ENCODE data around the gene TEX9.

Gene TEX9

DNA sequence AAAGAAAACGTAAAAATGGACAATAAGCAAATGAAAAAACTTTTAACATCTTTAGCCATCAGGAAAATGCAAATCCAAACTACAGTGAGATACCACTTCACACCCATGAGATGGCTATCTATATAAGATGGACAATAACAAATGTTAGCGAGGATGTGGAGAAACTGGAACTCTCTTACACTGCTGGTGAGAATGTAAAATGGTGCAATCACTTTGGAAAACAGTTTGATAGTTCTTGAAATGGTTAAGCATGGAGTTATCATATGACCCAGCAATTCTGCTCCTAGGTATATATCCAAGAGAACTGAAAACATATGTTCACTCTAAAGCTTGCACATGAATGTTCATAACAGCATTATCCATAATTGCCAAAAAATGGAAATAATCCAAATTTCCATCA, 21.3 kb upstream of the TEX9 start:
- H3K4me2 ChIP-seq (ENCODE audit: low read length, poor library complexity, severe bottlenecking) = no peak overlapping the region
- H2BK12ac ChIP-seq (ENCODE audit: low read length in 2 of 2) = no peak overlapping the region
- no peak overlapping the region for H3K23ac ChIP-seq (ENCODE audit: low read length in 2 of 2)
- H2BK120ac ChIP-seq (ENCODE audit: low read depth, low read length) = no peak overlapping the region
- H3K79me1 ChIP-seq (replicated peaks; ENCODE audit: low read length, poor library complexity, severe bottlenecking) = no peaks in the 10 kb centered on the region
- no peak overlapping the region for H2AFZ ChIP-seq (ENCODE audit: low read depth, low read length)
- no peak overlapping the region for H2BK15ac ChIP-seq (ENCODE audit: low read depth, poor library complexity, severe bottlenecking)
- no peak overlapping the region for H3K9ac ChIP-seq (ENCODE audit: low read length)
- no peak overlapping the region for H3K4me3 ChIP-seq (ENCODE audit: insufficient read depth in 1 of 2, low read depth in 1 of 2, low read length in 2 of 2)
- no peaks in the 10 kb centered on the region for H3K27me3 ChIP-seq (ENCODE audit: control insufficient read depth in 1 of 2, insufficient read depth in 1 of 2, low read length in 2 of 2)
- H2BK5ac ChIP-seq (ENCODE audit: low read depth, low read length, poor library complexity, severe bottlenecking) = no peak overlapping the region
- H3K9me3 ChIP-seq (ENCODE audit: control insufficient read depth, low read length) = peaks cover 13% of the 10 kb centered on the region
- no peak overlapping the region for H3K18ac ChIP-seq (ENCODE audit: low read depth in 1 of 2, low read length in 2 of 2)
- no peak for DNase-seq
- WGBS = 65% methylated on average over 2 of the region's 2 CpGs
- H3K4ac ChIP-seq (ENCODE audit: low read depth in 1 of 2, low read length in 2 of 2) = no peak overlapping the region
- H4K8ac ChIP-seq (ENCODE audit: low read length) = no peak overlapping the region
- no peaks in the 10 kb centered on the region for H3K4me1 ChIP-seq (ENCODE audit: control insufficient read depth, insufficient read depth, low read depth, low read length)
- H3K27ac ChIP-seq (ENCODE audit: low read length, poor library complexity, severe bottlenecking) = no peak overlapping the region
- H3K14ac ChIP-seq (ENCODE audit: low read length in 2 of 2) = no peak overlapping the region
- H2AK5ac ChIP-seq (ENCODE audit: low read length, severe bottlenecking) = no peak overlapping the region
- H4K91ac ChIP-seq (ENCODE audit: low read length) = no peak overlapping the region
- H3K36me3 ChIP-seq (ENCODE audit: control insufficient read depth in 1 of 2, insufficient read depth in 2 of 2, low read depth in 1 of 2, low read length in 2 of 2) = no peaks in the 10 kb centered on the region

DNA sequence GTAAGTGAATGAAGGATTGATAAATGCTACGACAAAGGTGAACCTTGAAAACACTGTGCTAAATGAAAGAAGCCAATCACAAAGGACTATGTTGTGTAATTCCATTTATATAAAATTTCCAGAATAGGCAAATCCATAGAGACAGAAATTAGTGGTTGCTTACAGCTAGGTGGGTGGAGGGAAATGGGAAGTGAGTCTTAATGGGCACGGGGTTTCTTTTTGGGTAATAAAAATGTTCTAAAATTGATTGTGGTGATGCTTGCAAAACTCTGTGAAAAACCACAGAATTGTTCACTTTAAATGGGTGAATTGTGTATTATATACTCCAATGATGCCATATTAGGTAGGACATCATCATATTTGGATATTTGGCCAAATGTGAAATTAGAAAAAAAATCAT, 20.9 kb upstream of the TEX9 start:
- no peak overlapping the region for H2AFZ ChIP-seq (ENCODE audit: low read depth, low read length)
- no peak overlapping the region for H3K27ac ChIP-seq (ENCODE audit: low read length, poor library complexity, severe bottlenecking)
- no peak overlapping the region for H3K4me2 ChIP-seq (ENCODE audit: low read length, poor library complexity, severe bottlenecking)
- no peak overlapping the region for H3K4me3 ChIP-seq (ENCODE audit: insufficient read depth in 1 of 2, low read depth in 1 of 2, low read length in 2 of 2)
- H3K18ac ChIP-seq (ENCODE audit: low read depth in 1 of 2, low read length in 2 of 2) = no peak overlapping the region
- no peaks in the 10 kb centered on the region for H3K4me1 ChIP-seq (ENCODE audit: control insufficient read depth, insufficient read depth, low read depth, low read length)
- no peak overlapping the region for H3K9ac ChIP-seq (ENCODE audit: low read length)
- no peak overlapping the region for H4K91ac ChIP-seq (ENCODE audit: low read length)
- H3K36me3 ChIP-seq (ENCODE audit: control insufficient read depth in 1 of 2, insufficient read depth in 2 of 2, low read depth in 1 of 2, low read length in 2 of 2) = no peaks in the 10 kb centered on the region
- H2BK12ac ChIP-seq (ENCODE audit: low read length in 2 of 2) = no peak overlapping the region
- H2BK5ac ChIP-seq (ENCODE audit: low read depth, low read length, poor library complexity, severe bottlenecking) = no peak overlapping the region
- no peak overlapping the region for H3K23ac ChIP-seq (ENCODE audit: low read length in 2 of 2)
- H2AK5ac ChIP-seq (ENCODE audit: low read length, severe bottlenecking) = no peak overlapping the region
- no peak for DNase-seq
- H3K79me1 ChIP-seq (replicated peaks; ENCODE audit: low read length, poor library complexity, severe bottlenecking) = no peaks in the 10 kb centered on the region
- peaks cover 14% of the 10 kb centered on the region for H3K9me3 ChIP-seq (ENCODE audit: control insufficient read depth, low read length)
- H2BK120ac ChIP-seq (ENCODE audit: low read depth, low read length) = no peak overlapping the region
- H3K4ac ChIP-seq (ENCODE audit: low read depth in 1 of 2, low read length in 2 of 2) = no peak overlapping the region
- no peak overlapping the region for H4K8ac ChIP-seq (ENCODE audit: low read length)
- H3K14ac ChIP-seq (ENCODE audit: low read length in 2 of 2) = no peak overlapping the region
- H3K27me3 ChIP-seq (ENCODE audit: control insufficient read depth in 1 of 2, insufficient read depth in 1 of 2, low read length in 2 of 2) = no peaks in the 10 kb centered on the region
- H2BK15ac ChIP-seq (ENCODE audit: low read depth, poor library complexity, severe bottlenecking) = no peak overlapping the region
- 71% methylated on average over 1 of the region's 2 CpGs for WGBS

- H3K4me3 ChIP-seq (ENCODE audit: insufficient read depth in 1 of 2, low read depth in 1 of 2, low read length in 2 of 2) = no peak overlapping the region
- WGBS = 70% methylated on average over 2 of the region's 3 CpGs
- H3K14ac ChIP-seq (ENCODE audit: low read length in 2 of 2) = no peak overlapping the region
- no peak overlapping the region for H3K4ac ChIP-seq (ENCODE audit: low read depth in 1 of 2, low read length in 2 of 2)
- H2BK12ac ChIP-seq (ENCODE audit: low read length in 2 of 2) = no peak overlapping the region
- no peak overlapping the region for H4K91ac ChIP-seq (ENCODE audit: low read length)
- no peak overlapping the region for H2BK15ac ChIP-seq (ENCODE audit: low read depth, poor library complexity, severe bottlenecking)
- H3K18ac ChIP-seq (ENCODE audit: low read depth in 1 of 2, low read length in 2 of 2) = no peak overlapping the region
- no peaks in the 10 kb centered on the region for H3K27me3 ChIP-seq (ENCODE audit: control insufficient read depth in 1 of 2, insufficient read depth in 1 of 2, low read length in 2 of 2)
- no peak overlapping the region for H4K8ac ChIP-seq (ENCODE audit: low read length)
- no peak overlapping the region for H3K4me2 ChIP-seq (ENCODE audit: low read length, poor library complexity, severe bottlenecking)
- no peaks in the 10 kb centered on the region for H3K79me1 ChIP-seq (replicated peaks; ENCODE audit: low read length, poor library complexity, severe bottlenecking)
- H3K23ac ChIP-seq (ENCODE audit: low read length in 2 of 2) = no peak overlapping the region
- no peak overlapping the region for H2AFZ ChIP-seq (ENCODE audit: low read depth, low read length)
- no peak overlapping the region for H2AK5ac ChIP-seq (ENCODE audit: low read length, severe bottlenecking)
- no peaks in the 10 kb centered on the region for H3K4me1 ChIP-seq (ENCODE audit: control insufficient read depth, insufficient read depth, low read depth, low read length)
- no peaks in the 10 kb centered on the region for H3K36me3 ChIP-seq (ENCODE audit: control insufficient read depth in 1 of 2, insufficient read depth in 2 of 2, low read depth in 1 of 2, low read length in 2 of 2)
- H2BK5ac ChIP-seq (ENCODE audit: low read depth, low read length, poor library complexity, severe bottlenecking) = no peak overlapping the region
- H3K9ac ChIP-seq (ENCODE audit: low read length) = no peak overlapping the region
- peaks cover 17% of the 10 kb centered on the region for H3K9me3 ChIP-seq (ENCODE audit: control insufficient read depth, low read length)
- no peak for DNase-seq
- H3K27ac ChIP-seq (ENCODE audit: low read length, poor library complexity, severe bottlenecking) = no peak overlapping the region
- no peak overlapping the region for H2BK120ac ChIP-seq (ENCODE audit: low read depth, low read length)
These were observed 18.8 kb upstream of the TEX9 start for GRCh38 chr15:56346414-56346813.

GRCh38 chr15:56349554-56349953, 15.7 kb upstream of the TEX9 start:
- H2BK15ac ChIP-seq (ENCODE audit: low read depth, poor library complexity, severe bottlenecking) = no peak overlapping the region
- H3K79me1 ChIP-seq (replicated peaks; ENCODE audit: low read length, poor library complexity, severe bottlenecking) = no peaks in the 10 kb centered on the region
- DNase-seq = no peak
- H3K14ac ChIP-seq (ENCODE audit: low read length in 2 of 2) = no peak overlapping the region
- H3K18ac ChIP-seq (ENCODE audit: low read depth in 1 of 2, low read length in 2 of 2) = no peak overlapping the region
- no peak overlapping the region for H3K4ac ChIP-seq (ENCODE audit: low read depth in 1 of 2, low read length in 2 of 2)
- no peak overlapping the region for H4K91ac ChIP-seq (ENCODE audit: low read length)
- WGBS = 82% methylated on average over 1 of the region's 6 CpGs
- peaks cover 10% of the 10 kb centered on the region for H3K9me3 ChIP-seq (ENCODE audit: control insufficient read depth, low read length)
- H3K36me3 ChIP-seq (ENCODE audit: control insufficient read depth in 1 of 2, insufficient read depth in 2 of 2, low read depth in 1 of 2, low read length in 2 of 2) = no peaks in the 10 kb centered on the region
- H3K4me2 ChIP-seq (ENCODE audit: low read length, poor library complexity, severe bottlenecking) = no peak overlapping the region
- H2BK12ac ChIP-seq (ENCODE audit: low read length in 2 of 2) = no peak overlapping the region
- no peaks in the 10 kb centered on the region for H3K27me3 ChIP-seq (ENCODE audit: control insufficient read depth in 1 of 2, insufficient read depth in 1 of 2, low read length in 2 of 2)
- H3K27ac ChIP-seq (ENCODE audit: low read length, poor library complexity, severe bottlenecking) = no peak overlapping the region
- H3K4me1 ChIP-seq (ENCODE audit: control insufficient read depth, insufficient read depth, low read depth, low read length) = no peaks in the 10 kb centered on the region
- no peak overlapping the region for H3K4me3 ChIP-seq (ENCODE audit: insufficient read depth in 1 of 2, low read depth in 1 of 2, low read length in 2 of 2)
- no peak overlapping the region for H4K8ac ChIP-seq (ENCODE audit: low read length)
- no peak overlapping the region for H2AK5ac ChIP-seq (ENCODE audit: low read length, severe bottlenecking)
- no peak overlapping the region for H3K23ac ChIP-seq (ENCODE audit: low read length in 2 of 2)
- H2BK120ac ChIP-seq (ENCODE audit: low read depth, low read length) = no peak overlapping the region
- H2AFZ ChIP-seq (ENCODE audit: low read depth, low read length) = no peak overlapping the region
- H3K9ac ChIP-seq (ENCODE audit: low read length) = no peak overlapping the region
- H2BK5ac ChIP-seq (ENCODE audit: low read depth, low read length, poor library complexity, severe bottlenecking) = no peak overlapping the region
